Measurements from ENCODE around the gene EFL1. TPM values are rescaled to one million over a fixed set of nuclear protein-coding genes. Genes with fewer than 3 reads are reported as not detected.
"Not testable (repeated sequence)": the region's sequence is repeated elsewhere in the genome, so short reads cannot be mapped to it uniquely, and the experiment has no call there.

EFL1 gene
- total RNA-seq, 1 experiment from 2014 or later, result 22.8 TPM

GRCh38 chr15:82282386-82282785, 19.9 kb upstream of the EFL1 start:
- DNase-seq (ENCODE audit: extremely low read depth, low read depth), result not testable (repeated sequence)

- DNase-seq (ENCODE audit: extremely low read depth, low read depth), result not testable (repeated sequence)
These were observed 18.7 kb upstream of the EFL1 start for GRCh38 chr15:82281276-82281675.

GRCh38 chr15:82275410-82275809, 12.9 kb upstream of the EFL1 start:
- DNase-seq (ENCODE audit: extremely low read depth, low read depth), result no peak

- DNase-seq (ENCODE audit: extremely low read depth, low read depth), result no peak
These were observed 9.6 kb upstream of the EFL1 start for GRCh38 chr15:82272154-82272553.

- DNase-seq (ENCODE audit: extremely low read depth, low read depth), result not testable (repeated sequence)
These were observed 5.9 kb upstream of the EFL1 start for GRCh38 chr15:82268454-82268853.

- not testable (repeated sequence) for DNase-seq (ENCODE audit: extremely low read depth, low read depth)
These were observed 4.6 kb upstream of the EFL1 start for GRCh38 chr15:82267137-82267536.

- DNase-seq (ENCODE audit: extremely low read depth, low read depth), result no peak
These were observed 816 bp upstream of the EFL1 start for GRCh38 chr15:82263350-82263749.

- DNase-seq (ENCODE audit: extremely low read depth, low read depth), result peak; percentile 39
These were observed 740 bp downstream of the EFL1 start for GRCh38 chr15:82261566-82262421.

GRCh38 chr15:82248261-82248660, 14.3 kb downstream of the EFL1 start:
- DNase-seq (ENCODE audit: extremely low read depth, low read depth), result not testable (repeated sequence)

GRCh38 chr15:82245956-82246355, 16.6 kb downstream of the EFL1 start:
- not testable (repeated sequence) for DNase-seq (ENCODE audit: extremely low read depth, low read depth)

- not testable (repeated sequence) for DNase-seq (ENCODE audit: extremely low read depth, low read depth)
These were observed 18.9 kb downstream of the EFL1 start for GRCh38 chr15:82243644-82244043.

- not testable (repeated sequence) for DNase-seq (ENCODE audit: extremely low read depth, low read depth)
These were observed 20.6 kb downstream of the EFL1 start for GRCh38 chr15:82241836-82242499.

GRCh38 chr15:82239685-82240391, 22.7 kb downstream of the EFL1 start:
- no peak for DNase-seq (ENCODE audit: extremely low read depth, low read depth)

GRCh38 chr15:82237944-82238534, 24.5 kb downstream of the EFL1 start:
- DNase-seq (ENCODE audit: extremely low read depth, low read depth), result not testable (repeated sequence)

- DNase-seq (ENCODE audit: extremely low read depth, low read depth), result no peak
These were observed 30.7 kb downstream of the EFL1 start for GRCh38 chr15:82231842-82232241.

GRCh38 chr15:82231233-82231632, 31.3 kb downstream of the EFL1 start:
- DNase-seq (ENCODE audit: extremely low read depth, low read depth), result no peak

GRCh38 chr15:82228750-82229149, 33.8 kb downstream of the EFL1 start:
- no peak for DNase-seq (ENCODE audit: extremely low read depth, low read depth)

GRCh38 chr15:82221535-82221934, 41.0 kb downstream of the EFL1 start:
- DNase-seq (ENCODE audit: extremely low read depth, low read depth), result not testable (repeated sequence)

GRCh38 chr15:82216092-82216491, 46.4 kb downstream of the EFL1 start:
- not testable (repeated sequence) for DNase-seq (ENCODE audit: extremely low read depth, low read depth)

GRCh38 chr15:82212201-82212600, 50.3 kb downstream of the EFL1 start:
- DNase-seq (ENCODE audit: extremely low read depth, low read depth), result not testable (repeated sequence)

All from NCI-H460 (cell line).